Gastroesophageal sphincter (tissue), 3 donors: ENCODE measurements around the gene TSHZ2.

Experiments
- CTCF ChIP-seq, 4 experiments: fragments of 200-600 bp in 2 of 4; fragments of 450-650 bp in 2 of 4; sonication (generic) in 1 of 4; IDR thresholded peaks; one replicate each; pipeline ENCODE4 v1.5.1; 2017 to 2019; ENCODE audit warnings: antibody characterized with exemption in 4 of 4, mild to moderate bottlenecking in 2 of 4, moderate library complexity in 2 of 4
- EP300 ChIP-seq: sonication (generic); formaldehyde crosslinking; IDR thresholded peaks from one replicate; pipeline ENCODE4 v1.6.1; 2017; ENCODE audit warnings: antibody characterized with exemption, mild to moderate bottlenecking

GRCh38 chr20:53097791-53098190, 125.6 kb downstream of the TSHZ2 start:
- no peak for TF ChIP-seq CTCF (IDR thresholded peaks at IDR 0.05)
- no peak for TF ChIP-seq EP300
